Measurements from ENCODE around the gene GPR149. TPM values are rescaled to one million over a fixed set of nuclear protein-coding genes. Genes with fewer than 3 reads are reported as not detected.
"Not testable (repeated sequence)": the region's sequence is repeated elsewhere in the genome, so short reads cannot be mapped to it uniquely, and the experiment has no call there.

GPR149 gene, protein sequence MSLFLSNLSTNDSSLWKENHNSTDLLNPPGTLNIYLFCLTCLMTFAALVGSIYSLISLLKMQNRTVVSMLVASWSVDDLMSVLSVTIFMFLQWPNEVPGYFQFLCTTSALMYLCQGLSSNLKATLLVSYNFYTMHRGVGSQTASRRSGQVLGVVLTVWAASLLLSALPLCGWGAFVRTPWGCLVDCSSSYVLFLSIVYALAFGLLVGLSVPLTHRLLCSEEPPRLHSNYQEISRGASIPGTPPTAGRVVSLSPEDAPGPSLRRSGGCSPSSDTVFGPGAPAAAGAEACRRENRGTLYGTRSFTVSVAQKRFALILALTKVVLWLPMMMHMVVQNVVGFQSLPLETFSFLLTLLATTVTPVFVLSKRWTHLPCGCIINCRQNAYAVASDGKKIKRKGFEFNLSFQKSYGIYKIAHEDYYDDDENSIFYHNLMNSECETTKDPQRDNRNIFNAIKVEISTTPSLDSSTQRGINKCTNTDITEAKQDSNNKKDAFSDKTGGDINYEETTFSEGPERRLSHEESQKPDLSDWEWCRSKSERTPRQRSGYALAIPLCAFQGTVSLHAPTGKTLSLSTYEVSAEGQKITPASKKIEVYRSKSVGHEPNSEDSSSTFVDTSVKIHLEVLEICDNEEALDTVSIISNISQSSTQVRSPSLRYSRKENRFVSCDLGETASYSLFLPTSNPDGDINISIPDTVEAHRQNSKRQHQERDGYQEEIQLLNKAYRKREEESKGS
- total RNA-seq, result not detected in 2 replicates

DNA sequence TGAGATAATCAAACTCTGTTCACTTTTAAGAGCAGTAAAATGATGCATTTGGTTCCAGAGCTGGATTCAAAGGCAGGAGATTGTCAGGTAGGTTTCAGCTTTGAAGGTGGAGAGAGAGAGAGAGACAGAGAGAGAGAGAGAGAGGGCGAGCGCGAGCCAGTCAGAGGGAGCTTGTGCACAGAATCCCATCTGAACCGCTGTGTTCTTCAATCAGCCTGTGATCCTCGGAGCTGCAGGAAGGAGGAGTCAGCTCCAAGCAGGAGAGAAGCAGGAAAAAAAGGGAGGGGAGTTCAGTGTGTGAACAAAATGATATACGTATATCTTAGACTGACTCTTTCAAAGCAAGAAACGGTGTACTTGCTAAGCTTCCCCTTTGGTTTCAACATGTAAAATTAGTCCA is at the start of gene GPR149:
TSS of gene GPR149 (minus strand) at position 177 of the 400 bp plus-strand sequence. CDS start 575 bp downstream, outside the sequence.
- intact Hi-C loops (cut with micrococcal nuclease), result no loop called here

DNA sequence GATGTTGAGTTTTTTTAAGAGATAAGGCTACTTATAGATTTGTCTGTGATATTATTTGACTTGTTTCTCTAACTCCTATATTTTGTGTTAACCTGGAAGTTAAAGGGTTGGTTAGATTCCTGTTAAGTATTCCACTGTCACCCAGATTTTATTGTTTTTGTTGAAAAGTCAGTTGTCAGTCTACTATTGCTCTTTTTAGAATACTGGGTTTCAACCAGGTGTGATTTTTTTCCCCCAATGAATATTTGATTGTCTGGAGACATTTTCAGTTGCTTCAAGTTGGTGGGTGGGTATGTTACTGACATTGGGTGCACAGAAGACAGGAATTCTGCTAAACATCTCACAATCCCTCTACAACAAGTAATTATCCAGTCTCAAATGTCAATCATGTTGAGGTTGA is 43.8 kb upstream of the GPR149 start:
- intact Hi-C loops (cut with micrococcal nuclease), result no loop called here

- intact Hi-C loops (cut with micrococcal nuclease), result no loop called here
Measured at GRCh38 chr3:154469585-154469984, 39.6 kb upstream of the GPR149 start.

DNA sequence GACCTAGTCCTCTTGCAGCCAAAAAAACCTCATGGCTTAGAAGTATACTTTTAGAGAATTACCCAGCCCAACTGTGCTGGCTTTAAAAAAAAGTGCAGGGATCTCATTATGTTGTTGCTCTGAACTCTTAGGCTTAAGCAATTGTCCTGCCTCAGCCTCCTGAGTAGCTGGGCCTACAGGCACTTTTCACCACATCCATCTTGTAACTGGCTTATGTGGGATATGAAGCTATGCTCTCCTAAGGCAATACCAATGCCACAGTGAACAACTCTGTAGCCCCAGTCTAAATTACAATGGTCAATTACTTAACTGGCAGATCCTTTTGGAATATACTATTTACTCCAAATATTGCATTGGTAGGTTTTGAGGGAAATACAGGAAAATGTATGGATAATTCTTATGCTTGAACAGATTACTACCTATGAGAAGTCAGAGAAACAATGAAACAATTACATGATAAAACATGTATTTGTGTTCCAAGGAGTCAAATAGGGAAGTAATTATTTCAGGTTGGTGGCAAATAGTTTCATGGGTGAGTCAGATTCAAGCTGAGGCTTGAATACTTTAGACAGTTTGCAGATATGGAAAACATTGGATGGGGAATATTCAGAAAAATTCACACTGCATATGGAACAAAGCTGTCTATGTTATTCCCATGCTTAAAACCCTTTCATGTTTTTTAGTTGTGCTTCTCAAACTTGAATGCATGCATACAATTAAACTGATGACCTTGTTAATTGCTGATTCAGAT is 34.6 kb upstream of the GPR149 start:
- intact Hi-C loops (cut with micrococcal nuclease), result no loop called here

GRCh38 chr3:154458560-154458959 is 28.6 kb upstream of the GPR149 start:
- intact Hi-C loops (cut with micrococcal nuclease), result no loop called here

DNA sequence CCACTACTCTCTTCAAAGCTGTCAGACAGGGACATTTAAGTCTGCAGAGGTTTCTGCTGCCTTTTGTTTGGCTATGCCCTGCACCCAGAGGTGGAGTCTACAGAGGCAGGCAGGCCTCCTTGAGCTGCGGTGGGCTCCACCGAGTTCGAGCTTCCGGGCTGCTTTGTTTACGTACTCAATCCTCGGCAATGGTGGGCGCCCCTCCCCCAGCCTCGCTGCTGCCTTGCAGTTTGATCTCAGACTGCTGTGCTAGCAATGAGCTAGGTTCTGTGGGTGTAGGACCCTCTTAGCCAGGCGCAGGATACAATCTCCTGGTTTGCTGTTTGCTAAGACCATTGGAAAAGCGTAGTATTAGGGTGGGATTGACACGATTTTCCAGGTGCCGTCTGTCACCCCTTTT is 9.1 kb upstream of the GPR149 start:
- intact Hi-C loops (cut with micrococcal nuclease), result not testable (repeated sequence)

GRCh38 chr3:154431043-154431442 is 1.1 kb upstream of the GPR149 start:
- intact Hi-C loops (cut with micrococcal nuclease), result no loop called here

- intact Hi-C loops (cut with micrococcal nuclease), result no loop called here
Measured at GRCh38 chr3:154428286-154429206, 1.4 kb downstream of the GPR149 start.

DNA sequence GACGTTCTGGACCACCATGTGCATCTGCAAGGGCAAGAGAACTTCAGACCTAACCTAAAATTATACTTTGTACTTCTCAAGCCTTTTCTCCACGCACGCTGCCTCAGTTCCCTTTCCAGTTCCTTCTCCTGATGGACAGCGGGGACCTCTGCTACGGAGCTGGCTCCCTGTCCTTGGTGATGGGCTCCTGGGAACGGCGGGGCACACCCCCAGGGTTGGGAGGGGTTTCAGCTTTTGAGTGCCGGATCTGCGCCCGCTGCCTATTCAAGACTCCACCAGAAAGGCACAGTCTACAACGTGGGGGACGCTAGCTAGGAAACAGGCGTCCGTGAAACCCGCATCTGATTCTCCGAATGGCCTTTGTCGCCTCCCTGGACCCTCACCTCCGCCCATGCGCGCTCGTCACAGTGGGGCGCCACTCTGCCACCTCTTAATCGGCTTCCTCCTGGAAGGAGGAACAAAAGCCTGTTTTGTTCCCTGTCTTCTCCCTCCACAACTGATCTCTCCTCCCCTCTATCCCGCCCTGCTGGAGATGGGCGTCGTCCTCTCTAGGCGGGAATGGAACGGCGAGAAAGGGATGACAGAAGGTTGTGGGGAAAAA is 2.2 kb downstream of the GPR149 start:
- intact Hi-C loops (cut with micrococcal nuclease), result no loop called here

DNA sequence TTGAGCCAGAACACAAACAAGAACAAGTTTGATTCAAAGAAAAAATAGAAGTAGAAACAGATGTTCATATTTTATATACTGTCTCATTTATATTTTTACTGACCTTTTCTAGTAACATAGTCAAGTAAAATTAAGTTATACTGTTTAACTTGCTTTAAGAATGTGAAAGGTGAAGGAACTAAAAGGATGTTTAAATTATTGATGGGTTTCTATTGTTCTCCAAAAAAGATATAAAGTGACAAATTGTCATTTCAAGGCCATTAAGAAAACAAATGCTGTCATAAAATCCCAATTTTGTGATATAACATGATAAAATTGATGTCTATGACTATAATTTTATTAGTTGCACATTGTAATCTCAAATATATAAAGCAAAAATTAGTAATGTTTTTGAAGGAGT is 7.3 kb downstream of the GPR149 start:
- intact Hi-C loops (cut with micrococcal nuclease), result no loop called here

- intact Hi-C loops (cut with micrococcal nuclease), result no loop called here
Measured at GRCh38 chr3:154421083-154421482, 8.9 kb downstream of the GPR149 start.

- intact Hi-C loops (cut with micrococcal nuclease), result no loop called here
Measured at GRCh38 chr3:154398084-154398967, 31.7 kb downstream of the GPR149 start.

DNA sequence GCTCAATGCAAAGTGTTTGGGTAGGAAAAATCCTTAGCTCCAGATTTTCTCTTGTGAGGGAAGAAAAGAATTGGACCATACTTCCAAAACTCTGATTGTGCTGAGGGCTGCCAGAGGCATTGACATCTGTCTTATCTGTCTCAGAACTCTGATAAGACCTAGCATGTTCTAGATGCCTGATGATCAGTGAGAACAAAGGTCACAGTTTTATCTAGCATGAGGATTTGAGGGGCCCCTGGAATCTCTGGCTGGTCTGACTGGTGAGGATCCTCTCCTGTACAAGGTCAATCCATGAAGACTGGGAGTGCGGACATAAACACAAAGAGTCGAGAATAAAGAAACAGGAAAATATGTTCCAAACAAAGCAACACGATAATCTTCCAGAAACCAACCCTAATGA is 40.1 kb downstream of the GPR149 start:
- intact Hi-C loops (cut with micrococcal nuclease), result no loop called here

DNA sequence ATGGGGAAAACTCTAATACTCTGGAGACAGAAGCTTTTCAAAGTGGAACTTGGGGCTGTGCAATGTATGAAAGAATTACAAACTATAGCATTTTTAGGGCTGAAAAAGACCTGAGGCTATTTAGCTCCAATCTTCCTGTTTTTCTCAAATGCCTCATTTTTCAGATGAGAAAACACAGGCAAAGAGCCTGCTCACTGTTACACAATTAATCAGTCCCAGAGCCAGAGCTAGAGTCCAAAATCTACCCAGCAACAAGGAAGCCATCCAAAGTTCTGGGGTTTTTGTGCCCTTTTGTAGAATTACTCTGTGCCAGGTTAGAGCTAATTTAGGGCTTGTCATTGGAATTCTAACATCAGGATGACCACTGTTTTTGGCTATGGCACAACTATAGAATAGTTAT is 45.5 kb downstream of the GPR149 start:
- intact Hi-C loops (cut with micrococcal nuclease), result no loop called here

DNA sequence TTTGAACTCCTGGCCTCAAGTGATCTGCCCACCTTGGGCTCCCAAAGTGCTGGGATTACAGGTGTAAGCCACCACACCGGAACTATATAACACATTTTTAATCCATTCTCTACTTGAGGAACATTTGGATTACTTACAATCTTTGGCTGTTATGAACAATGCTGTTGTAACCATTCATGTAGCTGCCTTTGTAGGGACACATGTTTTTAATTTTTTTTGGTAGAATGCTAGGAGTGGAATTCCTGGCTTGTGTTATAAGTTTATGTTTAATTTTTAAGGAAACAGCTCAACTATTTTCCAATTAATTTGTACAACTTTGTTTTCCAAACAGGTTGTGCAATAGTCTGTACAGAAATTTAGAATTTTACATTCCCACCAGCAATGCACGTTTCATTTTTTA is 51.7 kb downstream of the GPR149 start:
- intact Hi-C loops (cut with micrococcal nuclease), result no loop called here

- intact Hi-C loops (cut with micrococcal nuclease), result no loop called here
Measured at GRCh38 chr3:154367221-154367620, 62.8 kb downstream of the GPR149 start.

- intact Hi-C loops (cut with micrococcal nuclease), result no loop called here
Measured at GRCh38 chr3:154364849-154365248, 65.1 kb downstream of the GPR149 start.

GRCh38 chr3:154361099-154361498 is 68.9 kb downstream of the GPR149 start:
- intact Hi-C loops (cut with micrococcal nuclease), result no loop called here

DNA sequence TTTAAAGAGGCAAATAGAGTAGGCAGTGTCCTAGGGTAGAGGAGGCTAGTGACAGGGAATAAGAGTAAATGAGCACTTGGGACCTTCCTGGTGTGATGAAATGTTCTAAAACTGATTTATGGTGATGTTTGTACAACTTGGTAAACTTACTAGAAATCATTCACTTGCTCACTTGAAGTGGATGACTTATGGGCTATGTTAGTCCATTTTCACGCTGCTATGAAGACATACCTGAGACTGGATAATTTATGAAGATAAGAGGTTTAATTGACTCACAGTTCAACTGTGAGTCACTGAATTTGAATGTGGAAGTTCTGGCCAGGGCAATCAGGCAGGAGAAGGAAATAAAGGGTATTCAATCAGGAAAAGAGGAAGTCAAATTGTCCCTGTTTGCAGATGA is 74.0 kb downstream of the GPR149 start:
- intact Hi-C loops (cut with micrococcal nuclease), result no loop called here
